T-helper 1 cell (primary cell): ENCODE measurements around the gene SERPINB5.

Experiments
- DNase-seq, 5 donors: peaks; one replicate each; pipeline ENCODE4 v3.0.0-alpha.2; 2012 to 2020

Gene SERPINB5

DNA sequence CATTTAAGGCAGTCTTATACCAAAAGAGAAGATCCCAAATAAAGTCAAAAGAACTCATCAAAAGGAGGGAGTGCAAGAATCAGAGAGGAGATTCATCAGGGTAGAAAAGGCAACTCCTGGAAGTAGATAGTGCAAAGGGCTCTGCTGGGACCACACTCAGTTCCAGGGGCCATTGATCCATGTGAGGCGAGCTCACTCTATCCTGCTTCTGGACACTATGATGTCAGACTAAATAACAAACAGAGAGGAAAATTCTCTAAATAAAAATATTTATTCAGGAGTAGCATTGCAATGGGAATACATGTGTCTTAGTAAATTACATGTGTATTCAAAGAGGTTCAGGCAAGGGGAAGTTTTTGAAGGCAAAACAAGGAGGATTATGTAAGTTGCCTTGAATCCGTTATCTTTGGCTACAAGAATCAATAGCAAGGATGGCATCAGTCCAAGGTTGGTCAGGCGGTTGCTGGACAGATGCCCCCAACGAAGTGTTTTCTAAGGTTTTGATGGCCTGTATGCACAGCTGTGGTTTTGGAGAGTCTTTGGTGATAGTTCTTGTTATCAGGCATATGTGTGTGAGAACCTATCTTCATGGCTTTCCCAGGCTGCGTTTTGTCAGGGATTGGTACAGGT lies 52.2 kb downstream of the SERPINB5 start:
- DNase-seq, result no peak

DNA sequence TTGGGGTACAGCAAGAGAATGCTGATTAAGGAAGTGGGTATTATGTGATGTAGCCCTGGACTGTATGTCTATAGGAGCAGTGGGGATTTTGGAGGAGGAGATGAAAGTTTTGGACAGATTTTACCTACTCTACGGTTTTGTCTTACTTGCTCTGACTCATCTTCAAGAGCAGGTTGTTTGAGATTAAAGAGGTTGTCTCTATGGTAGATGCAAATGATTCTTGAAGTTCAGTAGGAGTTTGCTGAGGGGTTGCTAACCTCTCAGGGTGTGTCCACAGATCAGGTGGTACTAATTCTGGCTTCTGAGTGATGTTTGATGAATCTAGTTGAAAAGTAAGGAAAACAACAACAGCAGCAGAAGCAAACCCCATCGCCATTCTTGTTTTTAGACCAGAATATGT lies 55.7 kb downstream of the SERPINB5 start:
- no peak for DNase-seq

DNA sequence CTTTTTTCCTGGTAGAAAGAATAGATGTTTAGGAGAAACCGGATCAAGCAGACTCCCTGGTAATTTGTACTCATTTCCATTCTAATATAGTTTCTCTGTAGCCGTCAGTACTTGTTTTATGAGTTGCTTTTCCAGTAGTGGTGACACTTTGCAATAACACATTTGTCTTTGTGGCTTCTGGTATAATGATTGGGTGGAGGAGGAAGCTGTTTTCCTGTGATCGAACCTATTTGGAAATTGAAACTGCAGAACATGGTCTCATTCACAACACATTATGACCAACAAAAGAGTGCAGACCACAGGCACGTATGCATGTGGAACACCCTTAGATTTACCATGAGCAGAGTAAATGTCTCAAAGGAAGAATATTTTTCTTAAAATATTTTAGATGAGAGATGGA lies 57.9 kb downstream of the SERPINB5 start:
- peak in 1 of 5 donors; percentile 33 for DNase-seq

DNA sequence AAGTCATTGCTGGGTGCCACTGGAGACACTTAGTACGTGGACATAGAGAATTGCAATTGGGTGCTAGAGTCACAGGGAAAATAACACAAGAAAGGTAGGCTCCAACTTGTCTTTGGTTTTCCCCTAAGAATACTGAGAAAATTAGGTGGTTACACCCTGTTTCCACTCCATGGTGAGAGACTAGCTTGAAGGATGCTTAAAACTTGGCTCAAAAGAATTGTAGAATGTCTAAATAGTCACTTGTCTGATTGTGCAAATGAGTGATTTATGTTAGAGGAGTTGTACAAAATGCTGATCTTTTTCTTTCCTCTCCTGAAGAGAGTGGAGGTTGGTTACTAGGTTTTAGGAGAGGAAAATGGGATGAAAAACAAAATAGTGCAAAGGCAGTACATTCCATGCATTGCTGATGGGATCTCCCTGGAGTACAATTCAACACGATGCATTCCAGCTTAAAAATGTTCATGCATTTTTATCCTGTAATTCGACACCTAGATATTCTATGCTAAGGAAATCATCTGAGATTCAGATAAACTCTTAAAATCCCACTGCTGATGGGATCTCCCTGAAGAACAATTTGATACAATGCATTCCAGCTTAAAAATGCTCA lies 63.2 kb downstream of the SERPINB5 start:
- no peak for DNase-seq

DNA sequence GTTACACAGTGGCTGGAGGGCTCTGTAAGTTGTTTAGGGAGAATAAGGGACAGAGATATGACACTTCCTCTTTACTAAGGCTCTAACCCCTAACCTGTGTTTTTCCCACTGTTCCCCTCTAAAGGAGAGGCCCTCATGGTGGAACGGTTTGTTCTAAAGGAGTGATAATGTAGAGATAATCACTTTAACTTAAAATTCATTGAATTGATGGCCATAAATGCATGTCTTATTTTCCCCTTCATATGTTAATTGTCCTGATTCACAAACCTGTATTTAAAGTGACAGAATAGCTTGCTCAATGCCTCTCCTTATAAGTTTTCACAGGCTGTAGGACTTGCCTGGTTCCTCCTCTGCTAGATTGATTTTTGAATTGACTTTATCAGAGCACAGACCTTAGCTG lies 65.3 kb downstream of the SERPINB5 start, which contains the start of gene SERPINB12:
TSS of gene SERPINB12 (plus strand) at position 301 of the 400 bp plus-strand sequence. CDS start 13,791 bp downstream, outside the sequence.
- DNase-seq, result no peak

DNA sequence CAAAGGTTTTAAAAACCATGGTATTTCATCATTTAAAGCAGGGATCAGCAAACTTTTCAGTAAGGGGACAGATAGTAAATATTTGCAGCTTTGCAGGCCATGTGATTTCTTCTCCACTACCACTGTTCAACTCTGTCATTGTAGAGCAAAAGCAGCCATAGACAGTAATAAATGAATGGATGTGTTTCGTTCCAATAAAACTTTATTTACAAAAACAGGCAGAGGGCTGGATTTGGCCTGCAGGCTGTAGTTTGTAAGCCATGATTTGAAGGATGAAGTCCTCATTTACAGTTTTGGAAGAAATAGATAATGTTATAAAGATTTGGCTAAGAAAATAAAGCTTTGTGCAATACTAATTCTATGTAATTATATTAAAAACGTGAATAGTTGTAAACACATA lies 67.3 kb downstream of the SERPINB5 start:
- DNase-seq, result no peak

DNA sequence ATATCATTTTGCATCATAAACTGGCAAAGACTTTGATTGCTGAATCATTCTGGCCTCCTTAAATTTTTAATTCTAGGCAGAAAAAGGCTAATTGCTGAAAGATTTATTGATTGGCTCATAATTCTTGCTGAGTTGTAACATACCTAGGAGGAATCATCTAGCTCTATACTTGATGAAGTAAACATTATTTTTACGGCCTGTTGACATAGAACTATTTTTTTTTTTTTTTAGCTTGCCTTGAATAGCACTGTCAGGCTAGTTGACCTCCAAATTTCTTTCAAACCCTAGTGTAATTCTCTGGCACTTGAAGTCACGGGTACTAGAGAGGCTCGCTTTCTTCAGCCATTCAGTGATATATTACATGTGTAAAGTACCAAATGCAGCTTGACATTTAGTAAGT lies 68.2 kb downstream of the SERPINB5 start:
- no peak for DNase-seq

DNA sequence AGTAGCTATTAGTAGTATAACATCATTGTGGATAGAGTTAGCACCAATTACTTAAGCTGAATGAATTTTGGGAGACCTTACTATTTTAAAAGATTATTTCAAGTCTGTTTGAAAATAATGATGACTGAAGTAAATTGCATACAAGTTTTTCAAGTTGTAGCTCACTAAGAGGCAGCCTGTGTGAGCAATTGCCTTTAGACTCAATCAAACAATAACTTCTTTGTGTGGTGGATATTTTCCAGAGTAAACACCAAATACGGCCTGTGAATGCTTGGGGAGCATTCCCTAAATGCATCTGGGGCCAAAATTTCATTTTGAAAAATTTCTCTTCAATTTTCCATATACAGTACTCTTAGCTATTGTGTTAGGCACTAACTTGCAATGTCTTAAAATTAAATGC lies 73.3 kb downstream of the SERPINB5 start:
- DNase-seq, result no peak

DNA sequence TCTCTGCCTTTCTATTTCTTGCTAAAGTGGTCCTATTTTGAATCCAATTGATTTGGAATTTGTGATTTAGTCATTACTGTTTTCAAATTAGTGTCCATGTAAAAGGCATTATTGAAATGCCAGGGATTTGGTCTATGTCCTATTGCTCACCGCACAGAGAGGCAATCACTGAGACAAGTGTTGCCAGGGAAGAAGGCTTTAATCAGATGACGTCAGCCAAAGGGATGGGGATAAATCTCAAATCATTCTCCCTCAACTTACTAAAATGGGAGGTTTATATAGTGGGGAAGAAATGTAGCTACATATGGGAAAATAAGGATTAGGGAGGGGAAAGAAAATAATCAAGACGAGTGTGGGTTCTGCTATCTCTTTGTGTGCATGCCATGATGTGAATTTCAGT lies 75.0 kb downstream of the SERPINB5 start:
- no peak for DNase-seq

DNA sequence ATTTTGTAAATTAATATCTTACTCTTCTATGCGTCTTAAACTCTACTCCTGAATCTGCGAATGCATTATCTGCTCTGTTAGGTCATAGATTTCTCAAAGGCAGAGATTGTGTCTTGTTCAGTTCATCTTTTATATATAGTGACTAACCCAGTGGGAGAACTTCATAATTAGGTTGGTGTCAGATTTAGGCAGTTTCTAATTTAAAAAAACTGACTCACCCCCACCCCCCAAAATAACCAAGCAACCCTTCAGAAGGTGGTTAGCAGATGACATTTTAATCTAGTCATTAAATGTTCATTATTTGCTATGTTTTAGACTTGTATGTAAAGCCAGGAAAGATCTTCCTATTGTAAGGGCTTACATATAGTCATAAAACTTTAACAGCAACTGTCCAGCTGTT lies 75.8 kb downstream of the SERPINB5 start:
- DNase-seq, result no peak

DNA sequence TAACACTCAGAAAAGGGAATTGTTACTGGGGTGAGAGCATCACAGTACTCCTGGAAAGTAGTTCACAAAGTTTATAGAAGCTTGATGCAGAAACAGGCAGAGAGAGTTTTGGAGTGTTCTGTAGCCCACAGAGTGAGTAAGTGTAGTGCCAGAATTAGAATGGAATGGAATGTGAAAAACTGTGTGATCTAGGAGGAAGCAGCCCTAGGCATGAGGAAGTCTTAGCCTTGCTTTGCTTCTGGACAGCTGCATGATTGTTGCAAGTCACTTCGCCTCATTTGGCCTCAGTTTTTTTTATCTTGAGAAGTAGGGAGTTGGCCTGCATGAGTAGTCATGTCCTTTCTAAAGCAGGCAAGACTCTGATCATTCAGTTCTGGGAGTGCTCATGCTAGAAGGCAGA lies 76.3 kb downstream of the SERPINB5 start:
- no peak for DNase-seq
